ENCODE data around the gene TTC38.

DNA sequence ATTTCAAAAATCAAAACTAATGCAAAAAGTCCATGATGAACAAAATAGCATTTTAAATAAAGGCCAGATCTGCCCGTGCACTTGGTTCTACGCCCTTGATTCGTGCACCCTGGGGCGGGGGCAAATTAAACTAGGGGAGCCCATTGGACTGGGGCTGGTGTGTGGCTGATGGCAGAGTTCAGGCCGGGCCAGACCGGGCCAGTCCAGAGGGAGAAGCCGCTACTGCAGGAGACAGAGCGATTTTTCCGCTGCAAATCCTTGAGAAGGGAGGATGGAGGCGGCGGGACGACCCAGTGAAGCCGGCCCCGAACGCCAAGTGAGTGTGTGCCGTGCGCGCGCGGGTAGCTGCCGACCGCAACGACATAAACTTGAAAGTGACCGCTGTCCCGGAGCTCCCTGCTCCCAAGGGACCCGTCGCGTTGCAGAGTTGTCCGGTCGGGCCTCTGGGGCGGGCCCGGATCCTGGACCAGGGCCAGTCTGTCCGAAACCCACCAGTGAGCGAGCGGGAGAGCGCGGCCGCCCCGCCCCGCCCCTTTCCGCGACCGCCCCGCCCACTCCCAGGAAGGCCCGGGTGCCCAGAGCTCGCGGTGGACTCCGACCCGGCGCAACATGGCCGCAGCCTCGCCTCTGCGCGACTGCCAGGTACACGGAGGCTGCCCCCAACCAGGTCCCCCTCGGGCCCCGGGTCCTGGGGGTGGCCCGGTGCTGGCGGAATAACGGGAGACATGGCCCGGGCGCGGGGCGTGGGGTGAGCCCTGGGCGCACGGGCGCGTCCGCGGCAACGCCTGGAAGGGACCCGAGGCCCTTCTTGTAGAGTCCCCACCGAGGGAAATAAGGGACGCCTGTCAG lies at the start of gene TTC38:
- TF ChIP-seq, protein P1, sequence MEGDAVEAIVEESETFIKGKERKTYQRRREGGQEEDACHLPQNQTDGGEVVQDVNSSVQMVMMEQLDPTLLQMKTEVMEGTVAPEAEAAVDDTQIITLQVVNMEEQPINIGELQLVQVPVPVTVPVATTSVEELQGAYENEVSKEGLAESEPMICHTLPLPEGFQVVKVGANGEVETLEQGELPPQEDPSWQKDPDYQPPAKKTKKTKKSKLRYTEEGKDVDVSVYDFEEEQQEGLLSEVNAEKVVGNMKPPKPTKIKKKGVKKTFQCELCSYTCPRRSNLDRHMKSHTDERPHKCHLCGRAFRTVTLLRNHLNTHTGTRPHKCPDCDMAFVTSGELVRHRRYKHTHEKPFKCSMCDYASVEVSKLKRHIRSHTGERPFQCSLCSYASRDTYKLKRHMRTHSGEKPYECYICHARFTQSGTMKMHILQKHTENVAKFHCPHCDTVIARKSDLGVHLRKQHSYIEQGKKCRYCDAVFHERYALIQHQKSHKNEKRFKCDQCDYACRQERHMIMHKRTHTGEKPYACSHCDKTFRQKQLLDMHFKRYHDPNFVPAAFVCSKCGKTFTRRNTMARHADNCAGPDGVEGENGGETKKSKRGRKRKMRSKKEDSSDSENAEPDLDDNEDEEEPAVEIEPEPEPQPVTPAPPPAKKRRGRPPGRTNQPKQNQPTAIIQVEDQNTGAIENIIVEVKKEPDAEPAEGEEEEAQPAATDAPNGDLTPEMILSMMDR (IDR thresholded peaks at IDR 0.05; ENCODE audit: low read depth, low read length, poor library complexity, severe bottlenecking): no peak
- peak; percentile 85; the same call in 1 of the 2 replicates for TF ChIP-seq EZH2phosphoT487 (IDR thresholded peaks at IDR 0.05; ENCODE audit: borderline replicate concordance, low read length)
